Measurements from ENCODE around the gene EFCAB5.
"Not testable (repeated sequence)": the region's sequence is repeated elsewhere in the genome, so short reads cannot be mapped to it uniquely, and the experiment has no call there.

The EFCAB5 gene

GRCh38 chr17:30137158-30137557 lies 195.7 kb downstream of the EFCAB5 start:
- DNase-seq (ENCODE audit: low read depth in 1 of 2, low spot score in 1 of 2) = no peak
- Histone ChIP-seq H3K27ac (replicated peaks) (no peak overlapping the region), H3K27me3 (ENCODE audit: insufficient read depth, poor library complexity, severe bottlenecking) (no peaks in the 10 kb centered on the region), H3K4me3 (replicated peaks; ENCODE audit: insufficient read depth, low read length) (no peak overlapping the region)
- TF ChIP-seq GABPA (IDR thresholded peaks at IDR 0.05; ENCODE audit: low read depth) (no peak), SPI1 (IDR thresholded peaks at IDR 0.05; ENCODE audit: borderline replicate concordance, low read depth) (no peak), POLR2AphosphoS5 (IDR thresholded peaks at IDR 0.05; ENCODE audit: low read depth) (no peak), REST (IDR thresholded peaks at IDR 0.05; ENCODE audit: insufficient replicate concordance, low read depth) (no peak), CTCF (IDR thresholded peaks at IDR 0.05; ENCODE audit: insufficient read depth, low read length) (no peak)

GRCh38 chr17:30147860-30148259 lies 206.4 kb downstream of the EFCAB5 start:
- not testable (repeated sequence) for H3K27me3 ChIP-seq (ENCODE audit: insufficient read depth, poor library complexity, severe bottlenecking); H3K4me3 ChIP-seq (replicated peaks; ENCODE audit: insufficient read depth, low read length); DNase-seq (ENCODE audit: low read depth in 1 of 2, low spot score in 1 of 2); H3K27ac ChIP-seq (replicated peaks)

- Histone ChIP-seq H3K4me3 (replicated peaks; ENCODE audit: insufficient read depth, low read length) (no peak overlapping the region), H3K27ac (replicated peaks) (no peak overlapping the region), H3K27me3 (ENCODE audit: insufficient read depth, poor library complexity, severe bottlenecking) (no peaks in the 10 kb centered on the region)
- TF ChIP-seq REST (IDR thresholded peaks at IDR 0.05; ENCODE audit: insufficient replicate concordance, low read depth) (no peak), SPI1 (IDR thresholded peaks at IDR 0.05; ENCODE audit: borderline replicate concordance, low read depth) (no peak)
- DNase-seq (ENCODE audit: low read depth in 1 of 2, low spot score in 1 of 2) = no peak
Measured at GRCh38 chr17:30148376-30148775, 206.9 kb downstream of the EFCAB5 start.

DNA sequence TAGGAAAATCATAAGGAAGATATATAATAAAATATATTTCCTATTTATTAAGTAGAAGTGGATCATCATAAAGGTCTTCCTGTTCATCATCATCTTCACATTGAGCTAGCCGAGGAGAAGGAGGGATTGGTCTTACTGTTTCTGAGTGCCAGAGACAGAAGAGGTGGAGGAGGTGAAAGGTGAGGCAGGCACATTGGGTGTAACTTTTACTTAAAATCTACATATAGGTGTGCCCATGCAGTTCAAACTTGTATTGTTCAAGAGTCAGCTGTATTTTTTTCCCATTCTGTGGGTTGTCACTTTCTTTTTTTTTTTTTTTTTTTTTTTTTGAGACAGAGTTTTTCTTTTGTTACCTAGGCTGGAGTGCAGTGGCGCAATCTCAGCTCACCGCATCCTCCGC lies 210.0 kb downstream of the EFCAB5 start:
- H3K27ac ChIP-seq (replicated peaks) = no peak overlapping the region

More for the DNA sequence above, 210.0 kb downstream of the EFCAB5 start:
- TF ChIP-seq REST (IDR thresholded peaks at IDR 0.05; ENCODE audit: insufficient replicate concordance, low read depth) (no peak), CTCF (IDR thresholded peaks at IDR 0.05; ENCODE audit: insufficient read depth, low read length) (no peak), POLR2AphosphoS5 (IDR thresholded peaks at IDR 0.05; ENCODE audit: low read depth) (no peak), SPI1 (IDR thresholded peaks at IDR 0.05; ENCODE audit: borderline replicate concordance, low read depth) (no peak), GABPA (IDR thresholded peaks at IDR 0.05; ENCODE audit: low read depth) (no peak)
- DNase-seq (ENCODE audit: low read depth in 1 of 2, low spot score in 1 of 2) = no peak
- H3K27me3 ChIP-seq (ENCODE audit: insufficient read depth, poor library complexity, severe bottlenecking) = no peaks in the 10 kb centered on the region
- no peak overlapping the region for H3K4me3 ChIP-seq (replicated peaks; ENCODE audit: insufficient read depth, low read length)

Data from HL-60 (cell line).